ENCODE data around the gene CLDN24.
"Not testable (repeated sequence)": the region's sequence is repeated elsewhere in the genome, so short reads cannot be mapped to it uniquely, and the experiment has no call there.

CLDN24 gene

GRCh38 chr4:183327827-183328226 lies 5.6 kb upstream of the CLDN24 start:
- TF ChIP-seq CTCF (conservative IDR thresholded peaks at IDR 0.05), result no peak
- no peak overlapping the region for H3K27ac ChIP-seq

- TF ChIP-seq CTCF (conservative IDR thresholded peaks at IDR 0.05), result no peak
- no peak overlapping the region for H3K27ac ChIP-seq
Measured at GRCh38 chr4:183326853-183327252, 4.6 kb upstream of the CLDN24 start.

- not testable (repeated sequence) for H3K27ac ChIP-seq
Measured at GRCh38 chr4:183326387-183326786, 4.2 kb upstream of the CLDN24 start.

- no peak overlapping the region for H3K27ac ChIP-seq
- no peak for TF ChIP-seq CTCF (conservative IDR thresholded peaks at IDR 0.05)
Measured at GRCh38 chr4:183324619-183325018, 2.4 kb upstream of the CLDN24 start.

- H3K27ac ChIP-seq, result not testable (repeated sequence)
Measured at GRCh38 chr4:183324056-183324455, 1.8 kb upstream of the CLDN24 start.

- H3K27ac ChIP-seq, result no peak overlapping the region
- no peak for TF ChIP-seq CTCF (conservative IDR thresholded peaks at IDR 0.05)
Measured at GRCh38 chr4:183323295-183323694, 1.1 kb upstream of the CLDN24 start.

- TF ChIP-seq CTCF (conservative IDR thresholded peaks at IDR 0.05), result no peak
- H3K27ac ChIP-seq, result no peak overlapping the region
Measured at GRCh38 chr4:183321516-183321915, 710 bp downstream of the CLDN24 start.

- H3K27ac ChIP-seq, result no peak overlapping the region
- TF ChIP-seq CTCF (conservative IDR thresholded peaks at IDR 0.05), result no peak
Measured at GRCh38 chr4:183321079-183321478, 1.1 kb downstream of the CLDN24 start.

All from VCaP (cell line).